ENCODE measurements around the gene POLR3B.

The POLR3B gene

DNA sequence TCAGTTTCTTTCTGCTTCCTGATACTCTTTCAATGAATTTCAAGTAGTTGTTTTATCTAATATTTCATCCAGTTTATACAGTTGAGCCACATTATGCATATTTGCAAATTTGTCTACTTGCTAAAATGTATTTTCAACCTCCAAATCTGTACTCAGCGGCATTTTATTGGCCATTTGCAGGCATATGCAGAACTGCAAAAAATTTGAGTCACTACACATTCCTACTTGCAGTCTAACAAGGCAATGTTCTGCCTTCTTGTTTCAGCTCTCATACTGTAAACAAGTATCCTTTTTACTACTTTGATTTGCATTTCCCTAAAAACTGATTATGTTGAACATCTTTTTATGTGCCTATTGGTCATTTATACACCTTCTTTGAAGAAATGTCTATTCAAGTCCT, 55.0 kb downstream of the POLR3B start:
- no peak for DNase-seq (ENCODE audit: low read depth)

DNA sequence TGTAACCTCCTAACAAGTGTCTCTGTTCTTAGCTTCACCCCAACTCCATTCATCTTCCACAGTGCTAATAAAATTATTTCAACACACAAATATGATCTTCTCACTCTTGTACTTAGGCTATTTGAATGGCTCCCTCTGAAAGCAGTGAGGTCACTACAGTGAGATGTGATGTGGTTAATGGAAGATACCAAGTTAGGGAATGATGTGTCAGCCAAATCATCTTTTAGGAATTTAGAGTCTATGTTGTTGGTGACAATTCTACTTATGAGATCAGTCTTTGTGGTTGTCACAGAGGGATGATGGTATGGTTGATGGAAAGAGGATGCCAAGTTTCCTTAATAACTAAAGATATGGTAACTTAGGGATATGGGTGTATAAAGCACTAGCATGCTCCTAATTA, 57.6 kb downstream of the POLR3B start:
- DNase-seq (ENCODE audit: low read depth), result peak; percentile 43

GRCh38 chr12:106416273-106416672, 58.7 kb downstream of the POLR3B start:
- peak; percentile 45 for DNase-seq (ENCODE audit: low read depth)

DNA sequence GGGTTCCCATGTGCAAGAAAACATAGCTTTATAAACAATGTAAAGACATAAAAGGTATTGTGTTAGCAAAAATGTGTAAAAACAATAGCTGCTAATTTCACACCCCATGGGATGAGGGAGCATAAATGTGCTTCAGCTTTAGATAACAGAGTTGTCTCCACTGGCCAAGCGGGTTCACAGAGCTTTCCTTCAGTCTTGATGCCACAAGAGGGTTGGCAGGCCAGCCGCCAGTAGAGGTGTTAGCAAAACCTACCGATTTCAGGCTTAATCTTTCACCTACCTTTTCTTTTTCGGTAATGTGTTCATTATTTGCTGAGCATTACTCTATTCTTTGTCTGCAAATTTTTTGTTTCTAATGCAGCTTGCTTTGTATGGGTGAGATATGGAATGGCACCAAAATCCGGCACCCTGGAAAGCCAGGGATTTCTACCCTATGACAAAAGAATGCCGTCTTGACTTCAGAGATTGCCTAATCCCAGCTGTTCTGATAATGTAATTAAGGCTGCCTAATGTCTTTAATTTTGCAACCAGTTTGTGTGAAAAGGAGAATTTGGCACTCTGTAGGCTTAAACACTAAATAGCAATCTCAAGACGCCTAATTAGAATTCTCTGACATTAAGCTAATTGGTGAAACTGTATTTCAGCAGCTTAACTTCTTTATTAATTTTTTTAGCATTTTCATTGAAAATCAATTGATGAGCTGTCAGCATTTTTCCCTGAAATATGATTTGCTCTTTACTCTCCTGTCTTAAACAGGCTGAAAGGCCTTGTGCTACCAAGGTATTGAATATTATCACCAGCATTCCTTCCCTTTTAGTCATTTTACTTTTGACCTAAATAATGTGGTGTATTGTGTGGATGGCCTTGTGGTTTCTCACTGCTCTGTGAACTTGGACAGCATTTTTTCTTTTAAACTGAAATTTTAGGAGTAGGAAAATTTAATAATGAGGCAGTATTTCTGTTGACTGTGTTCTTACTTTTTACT, 60.7 kb downstream of the POLR3B start:
- DNase-seq (ENCODE audit: low read depth), result peak; percentile 78

- DNase-seq (ENCODE audit: low read depth), result no peak
Observed at GRCh38 chr12:106418970-106419369, 61.4 kb downstream of the POLR3B start.

DNA sequence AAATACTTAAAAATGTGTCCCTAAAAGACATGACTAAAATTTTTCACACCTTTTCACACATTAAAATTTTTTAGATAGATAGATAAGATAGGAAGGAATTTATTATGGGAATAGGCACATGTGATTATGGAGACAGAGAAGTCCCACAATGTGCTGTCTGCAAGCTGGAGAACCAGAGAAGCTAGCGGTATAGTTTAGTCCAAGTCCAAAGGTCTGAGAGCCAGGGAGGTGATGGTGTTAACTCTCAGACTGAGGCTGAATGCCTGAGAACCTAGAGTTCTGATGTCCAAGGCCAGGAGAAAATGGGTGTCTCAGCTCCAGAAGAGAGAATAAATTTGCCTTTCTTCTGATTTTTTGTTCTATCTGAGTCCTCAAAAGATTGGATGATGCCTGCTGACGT, 65.7 kb downstream of the POLR3B start:
- DNase-seq (ENCODE audit: low read depth), result no peak

- no peak for DNase-seq (ENCODE audit: low read depth)
Observed at GRCh38 chr12:106425061-106425702, 67.6 kb downstream of the POLR3B start.

DNA sequence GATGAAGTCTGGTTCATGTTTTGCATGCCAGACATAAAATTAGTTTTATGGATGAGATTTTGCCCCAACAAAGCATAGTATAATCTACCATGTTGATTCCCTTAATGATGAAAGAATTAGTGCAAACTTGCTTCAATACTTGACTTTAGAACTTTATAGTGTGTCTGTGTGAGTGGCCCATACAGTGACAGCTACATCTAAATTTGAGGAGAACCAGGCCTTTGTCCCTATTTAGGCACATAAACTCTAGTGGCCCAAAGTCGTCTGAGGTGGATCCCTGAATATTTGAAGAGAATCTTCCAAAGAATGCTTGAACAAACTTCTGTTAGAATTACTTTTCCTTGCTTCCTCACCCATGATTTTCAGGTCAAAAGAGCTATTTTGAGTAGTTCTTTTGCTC, 70.4 kb downstream of the POLR3B start:
- DNase-seq (ENCODE audit: low read depth), result no peak

DNA sequence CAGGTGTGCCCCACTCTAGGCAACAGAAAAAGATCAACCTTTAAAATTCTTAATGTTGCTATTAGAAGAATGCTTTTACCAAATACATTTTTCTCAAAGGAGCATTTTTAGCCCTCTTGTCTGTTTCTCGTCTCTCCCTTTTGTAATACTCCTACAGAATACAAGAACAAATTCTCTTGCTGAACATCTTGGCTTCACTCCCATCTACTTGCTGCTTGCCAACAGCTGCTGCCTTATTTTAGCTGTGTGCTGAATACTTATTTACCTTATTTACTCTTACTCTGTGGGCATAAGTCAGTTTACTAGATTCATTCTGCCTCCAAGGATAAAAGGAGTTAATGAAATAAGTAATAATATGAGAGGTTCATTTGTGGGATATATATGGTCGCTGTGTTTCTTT, 70.8 kb downstream of the POLR3B start:
- DNase-seq (ENCODE audit: low read depth), result peak; percentile 66

DNA sequence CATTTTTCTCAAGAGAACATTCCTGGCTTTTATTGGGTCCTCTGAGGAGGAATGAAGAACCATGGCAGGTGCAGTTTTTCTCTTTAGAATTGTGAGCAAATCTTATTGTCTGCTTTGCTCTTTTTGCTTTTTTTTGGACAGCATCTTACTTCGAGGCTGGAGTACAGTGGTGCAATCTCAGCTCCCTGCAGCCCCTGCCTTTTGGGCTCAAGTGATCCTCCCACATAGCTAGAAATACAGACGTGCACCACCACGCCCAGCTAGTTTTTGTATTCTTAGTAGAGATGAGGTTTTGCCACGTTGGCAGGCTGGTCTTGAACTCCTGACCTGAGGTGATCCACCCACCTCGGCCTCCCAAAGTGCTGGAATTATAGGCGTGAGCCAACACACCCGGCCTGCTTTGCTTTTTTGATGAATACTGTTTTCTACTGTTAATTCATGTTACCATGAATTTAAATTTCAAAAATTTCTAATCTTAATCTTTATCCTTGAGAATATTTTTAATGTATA, 71.5 kb downstream of the POLR3B start:
- no peak for DNase-seq (ENCODE audit: low read depth)

GRCh38 chr12:106429636-106430035, 72.1 kb downstream of the POLR3B start:
- DNase-seq (ENCODE audit: low read depth), result no peak

- DNase-seq (ENCODE audit: low read depth), result no peak
Observed at GRCh38 chr12:106431839-106432411, 74.4 kb downstream of the POLR3B start.

DNA sequence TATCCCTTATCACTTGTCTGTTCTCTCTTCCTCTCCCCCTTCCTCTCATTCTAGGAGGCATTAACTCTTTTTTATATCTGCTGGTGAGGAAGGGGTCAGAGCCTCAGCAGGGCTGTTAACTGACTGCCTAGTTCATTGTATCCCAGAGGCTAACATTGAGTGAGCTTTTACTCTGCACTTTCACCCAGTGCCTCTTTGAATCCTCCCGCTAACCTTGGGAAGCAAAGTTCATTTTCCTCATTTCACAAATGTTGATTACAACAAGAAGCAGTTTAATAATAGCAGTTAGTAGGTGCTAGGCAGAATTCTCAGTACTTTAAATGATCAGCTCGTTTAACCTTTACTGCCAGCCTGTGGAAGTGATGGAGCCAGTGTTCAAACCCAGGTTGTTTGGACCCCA, 75.5 kb downstream of the POLR3B start:
- no peak for DNase-seq (ENCODE audit: low read depth)

DNA sequence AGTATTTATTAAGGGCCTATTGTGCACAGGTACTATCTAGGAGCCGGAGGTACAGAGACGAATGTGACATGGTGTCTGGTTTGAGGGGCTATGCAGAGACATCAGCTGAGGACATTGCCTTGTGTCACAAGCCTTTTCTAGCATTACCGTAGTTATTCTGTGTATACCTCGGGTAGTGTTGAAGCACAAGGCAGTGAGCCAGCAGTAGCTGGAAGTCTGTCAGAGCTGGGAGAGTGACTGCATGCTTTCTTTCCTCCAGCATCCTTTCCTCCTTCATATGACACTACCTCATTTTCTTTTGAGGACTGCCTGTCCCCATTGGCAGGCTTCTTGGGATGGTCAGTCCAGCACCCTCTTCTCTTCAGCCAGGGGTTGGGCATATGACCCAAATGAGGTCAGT, 77.0 kb downstream of the POLR3B start:
- DNase-seq (ENCODE audit: low read depth), result no peak

DNA sequence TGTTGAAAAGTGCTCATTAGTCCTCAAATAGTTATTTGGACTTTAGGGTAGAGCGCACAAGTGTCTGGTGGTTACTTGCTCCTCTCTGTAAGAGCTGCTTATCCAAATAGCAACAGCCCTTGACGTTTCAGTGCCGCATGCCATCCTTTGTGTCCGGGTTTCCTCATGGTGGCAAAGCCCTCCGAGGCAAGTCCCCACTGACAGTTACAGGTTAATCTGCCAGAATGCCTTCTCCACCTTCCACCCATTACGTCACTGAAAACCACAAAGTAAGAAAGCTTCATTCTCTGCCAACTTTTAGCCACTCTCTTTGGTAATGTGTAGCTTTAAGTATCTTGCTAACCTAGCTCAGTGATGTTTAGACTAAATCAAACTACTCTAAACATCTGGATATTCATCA, 78.6 kb downstream of the POLR3B start:
- peak; percentile 61 for DNase-seq (ENCODE audit: low read depth)

DNA sequence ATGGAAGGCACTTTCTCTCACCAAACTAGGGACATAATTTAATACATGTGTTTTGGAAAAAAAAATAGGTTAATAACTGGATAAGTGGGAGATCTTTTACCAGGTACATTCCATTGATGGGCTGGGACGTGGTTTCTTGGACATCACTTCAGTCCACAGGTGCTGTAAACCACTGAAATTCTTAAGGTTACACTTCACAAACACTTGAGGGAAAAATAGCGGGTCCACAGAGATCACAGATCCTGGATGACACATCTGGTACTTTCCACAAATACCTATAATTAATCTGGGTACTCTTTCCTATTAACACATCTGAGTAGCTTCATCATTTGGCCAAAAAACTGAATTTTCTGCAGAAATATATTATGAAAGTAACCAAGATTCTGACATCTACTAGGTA, 85.0 kb downstream of the POLR3B start:
- no peak for DNase-seq (ENCODE audit: low read depth)

DNA sequence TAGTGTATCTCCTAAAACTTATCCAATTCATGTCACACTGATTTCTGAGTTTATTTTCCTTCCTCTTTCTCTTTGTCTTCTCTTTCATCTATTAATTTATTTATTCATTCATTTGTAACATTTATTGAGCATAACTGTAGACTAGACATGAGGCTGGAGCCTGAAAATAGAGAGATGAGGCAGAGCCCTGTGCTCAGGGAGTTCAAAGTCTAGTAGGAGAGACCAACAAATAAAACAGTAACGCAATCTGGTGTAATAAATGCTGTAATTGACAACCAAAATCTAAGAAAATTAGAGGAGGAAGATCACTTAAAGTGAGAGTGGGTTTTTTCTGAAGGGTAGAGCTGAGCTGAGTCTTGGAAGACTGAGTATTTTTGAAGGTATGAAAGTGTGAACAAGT, 87.5 kb downstream of the POLR3B start:
- no peak for DNase-seq (ENCODE audit: low read depth)

DNA sequence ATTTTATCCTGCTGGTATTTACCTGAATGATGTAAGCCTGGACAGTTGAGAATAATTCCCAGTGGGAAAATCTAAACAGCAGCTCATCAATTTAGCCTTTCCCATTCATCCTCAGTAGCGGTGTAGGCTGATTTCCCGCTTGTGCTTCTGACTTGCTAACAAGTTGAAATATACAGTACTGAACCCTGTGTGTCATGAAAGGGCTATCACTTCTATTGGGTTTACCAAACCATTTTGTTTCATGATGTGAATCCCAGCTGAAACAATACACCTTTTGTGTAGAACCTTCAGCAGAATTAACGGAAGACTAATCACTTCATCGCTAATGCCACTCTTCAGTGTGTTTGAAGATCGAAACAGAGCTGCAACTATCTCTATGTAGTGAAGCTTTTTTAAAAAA, 88.4 kb downstream of the POLR3B start:
- no peak for DNase-seq (ENCODE audit: low read depth)

- no peak for DNase-seq (ENCODE audit: low read depth)
Observed at GRCh38 chr12:106446419-106447092, 89.0 kb downstream of the POLR3B start.

DNA sequence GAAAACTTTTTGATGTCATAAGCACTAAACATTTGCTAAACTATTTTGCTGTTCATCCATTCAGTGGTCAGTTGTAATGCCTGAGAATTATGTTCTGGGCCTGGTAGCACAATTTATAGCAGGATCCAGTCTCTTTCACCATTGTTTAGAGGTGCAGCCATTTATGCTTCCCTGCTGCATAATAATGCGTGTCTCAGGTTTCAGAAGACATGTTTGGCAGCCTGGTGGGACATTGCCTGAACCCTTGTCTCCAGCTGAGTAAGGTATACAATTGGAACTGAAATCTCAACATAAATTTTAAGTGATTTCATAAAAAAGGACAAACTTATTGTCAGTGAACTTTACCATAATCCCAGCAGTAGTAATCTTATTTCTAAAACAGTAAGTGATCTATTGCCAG, 94.8 kb downstream of the POLR3B start:
- no peak for DNase-seq (ENCODE audit: low read depth)

GRCh38 chr12:106455111-106455510, 97.6 kb downstream of the POLR3B start:
- no peak for DNase-seq (ENCODE audit: low read depth)

GRCh38 chr12:106459124-106459523, 101.6 kb downstream of the POLR3B start:
- no peak for DNase-seq (ENCODE audit: low read depth)

Measured in amniotic epithelial cell (primary cell).